GM23248 (cell line): ENCODE data around the gene OR3A3. TPM values are rescaled to one million over a fixed set of nuclear protein-coding genes. Genes with fewer than 3 reads are reported as not detected.
"Not testable (repeated sequence)": the region's sequence is repeated elsewhere in the genome, so short reads cannot be mapped to it uniquely, and the experiment has no call there.

Source experiments
- DNase-seq: peaks from one replicate; pipeline ENCODE4 v3.0.0-alpha.2; 2015
- H2AFZ ChIP-seq: fragments of 200-600 bp; sonication (generic); 2 replicates; pipeline ENCODE4 v1.6.1; 2016; ENCODE audit warnings: antibody characterized with exemption
- H3F3A ChIP-seq: fragments of 200-600 bp; sonication (generic); 2 replicates; pipeline ENCODE4 v1.6.1; 2016; ENCODE audit warnings: mild to moderate bottlenecking, antibody characterized with exemption, mixed run types; ENCODE audit not compliant: insufficient read depth
- H3K27ac ChIP-seq: fragments of 200-600 bp; sonication (generic); 2 replicates; pipeline ENCODE4 v1.5.1; 2016; ENCODE audit warnings: mild to moderate bottlenecking
- H3K27me3 ChIP-seq: fragments of 200-600 bp; sonication (generic); replicated peaks from 2 replicates; pipeline ENCODE4 v1.6.1; 2016; ENCODE audit warnings: mild to moderate bottlenecking; ENCODE audit not compliant: insufficient read depth
- H3K36me3 ChIP-seq: fragments of 200-600 bp; sonication (generic); 2 replicates; pipeline ENCODE4 v1.6.1; 2016; ENCODE audit warnings: low read depth, mild to moderate bottlenecking
- H3K4me1 ChIP-seq: fragments of 200-600 bp; sonication (generic); 2 replicates; pipeline ENCODE4 v1.6.1; 2016; ENCODE audit warnings: mild to moderate bottlenecking; ENCODE audit not compliant: insufficient read depth
- H3K4me2 ChIP-seq: fragments of 200-600 bp; sonication (generic); one replicate; pipeline ENCODE4 v1.6.1; 2016; ENCODE audit warnings: mild to moderate bottlenecking; ENCODE audit not compliant: unreplicated experiment
- H3K4me3 ChIP-seq: fragments of 200-600 bp; sonication (generic); 2 replicates; pipeline ENCODE4 v1.5.1; 2016; ENCODE audit warnings: mild to moderate bottlenecking
- H3K79me2 ChIP-seq: fragments of 200-600 bp; sonication (generic); 2 replicates; pipeline ENCODE4 v1.6.1; 2016; ENCODE audit warnings: mild to moderate bottlenecking; ENCODE audit not compliant: insufficient read depth
- H3K9ac ChIP-seq: fragments of 200-600 bp; sonication (generic); 2 replicates; pipeline ENCODE4 v1.6.1; 2016; ENCODE audit warnings: mild to moderate bottlenecking
- H3K9me2 ChIP-seq: fragments of 200-600 bp; sonication (generic); 2 replicates; pipeline ENCODE4 v1.6.1; 2016; ENCODE audit warnings: mixed run types, mild to moderate bottlenecking, moderate library complexity; ENCODE audit not compliant: insufficient read depth
- H3K9me3 ChIP-seq: fragments of 200-600 bp; sonication (generic); one replicate; pipeline ENCODE4 v1.6.1; 2017; ENCODE audit warnings: low read depth
- H4K20me1 ChIP-seq: fragments of 200-600 bp; sonication (generic); 2 replicates; pipeline ENCODE4 v1.6.0; 2016; ENCODE audit not compliant: insufficient read depth
- EZH2 ChIP-seq: fragments of 200-600 bp; sonication (generic); IDR thresholded peaks from 2 replicates; pipeline ENCODE4 v1.6.1; 2018; ENCODE audit warnings: antibody characterized with exemption, mild to moderate bottlenecking; ENCODE audit not compliant: insufficient read depth, poor library complexity, severe bottlenecking
- EZH2phosphoT487 ChIP-seq: fragments of 200-600 bp; sonication (generic); IDR thresholded peaks from 2 replicates; pipeline ENCODE4 v1.6.1; 2018; ENCODE audit warnings: antibody characterized with exemption, moderate library complexity, mild to moderate bottlenecking, low read depth; ENCODE audit not compliant: insufficient read depth
- WGBS, 2 experiments: methylation state at CpG; one replicate each; pipeline ENCODE4 v1.1.6; 2015 to 2017; ENCODE audit warnings: low lambda C conversion rate in 2 of 2, low coverage in 1 of 2; ENCODE audit errors: missing lambda C conversion rate in 2 of 2; 5-methylcytosine and 5-hydroxymethylcytosine counted together
- in situ Hi-C: fragments of 300-500 bp; cut with MboI; formaldehyde crosslinking; loops from 2 replicates; pipeline ENCODE4 v1.15.0; 2020
- polyA plus RNA-seq: library from polyadenylated mRNA; unstranded; fragments of >200 nt; fragmentation: Nextera tagmentation; extraction: Ambion mirVana; gene quantifications from 2 replicates; pipeline ENCODE4 v1.2.1, GENCODE V29; 2016
- total RNA-seq: library from RNA; depleted of rRNA; stranded (reverse); fragments of >200 nt; shearing (Covaris generic); gene quantifications from 2 replicates; pipeline ENCODE4 v1.2.3, GENCODE V29; 2014

Gene OR3A3
- total and polyA plus RNA-seq, 2 experiments from 2014 or later, result not detected

- Histone ChIP-seq H3K27ac (no peak overlapping the region), H2AFZ (no peak overlapping the region), H3K4me3 (no peak overlapping the region), H3K9ac (no peak overlapping the region), H3K9me2 (no peaks in the 10 kb centered on the region), H3K36me3 (no peaks in the 10 kb centered on the region), H3K27me3 (no peaks in the 10 kb centered on the region), H3K9me3 (no peaks in the 10 kb centered on the region), H3K4me1 (no peaks in the 10 kb centered on the region), H3K4me2 (no peak overlapping the region), H3K79me2 (no peaks in the 10 kb centered on the region), H4K20me1 (no peaks in the 10 kb centered on the region), H3F3A (no peaks in the 10 kb centered on the region)
- in situ Hi-C loops, result no loop called here
- TF ChIP-seq EZH2 (no peak), EZH2phosphoT487 (no peak)
- WGBS, 2 experiments, result 8 to 16% methylated on average over 6 of the region's 6 CpGs
- DNase-seq, result no peak
These were observed 11.1 kb upstream of the OR3A3 start for GRCh38 chr17:3400055-3400454.

DNA sequence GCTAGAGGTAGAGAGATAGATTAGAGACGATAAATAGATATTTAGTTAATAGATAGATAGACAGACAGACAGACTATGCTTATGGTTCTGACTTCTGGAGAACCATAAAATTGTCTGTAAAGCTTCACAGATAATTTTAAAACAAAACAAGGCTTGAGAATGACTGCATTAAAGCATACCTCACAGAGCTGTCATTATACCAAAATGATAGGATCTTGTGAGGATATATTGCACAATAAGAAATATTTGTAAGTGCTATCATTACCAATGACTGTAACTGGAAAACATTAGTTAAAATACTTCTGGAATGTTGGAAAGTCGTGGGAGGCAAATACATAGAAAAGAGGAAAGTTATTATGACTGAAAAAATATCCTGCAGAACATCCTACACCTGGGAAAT is 9.4 kb upstream of the OR3A3 start:
- H3K4me1 ChIP-seq, result no peaks in the 10 kb centered on the region
- H3K9ac ChIP-seq, result no peak overlapping the region
- no peaks in the 10 kb centered on the region for H3K9me2 ChIP-seq
- H3K9me3 ChIP-seq, result no peaks in the 10 kb centered on the region
- no peaks in the 10 kb centered on the region for H3K27me3 ChIP-seq
- no peaks in the 10 kb centered on the region for H3K36me3 ChIP-seq
- H3K4me3 ChIP-seq, result no peak overlapping the region
- in situ Hi-C loops, result no loop called here
- DNase-seq, result peak; percentile 10
- no peaks in the 10 kb centered on the region for H3K79me2 ChIP-seq
- no peak overlapping the region for H3K4me2 ChIP-seq
- no peak overlapping the region for H2AFZ ChIP-seq
- H3F3A ChIP-seq, result no peaks in the 10 kb centered on the region
- 8 to 17% methylated on average over 2 of the region's 2 CpGs for WGBS, 2 experiments
- no peak overlapping the region for H3K27ac ChIP-seq
- no peak for TF ChIP-seq EZH2
- no peak for TF ChIP-seq EZH2phosphoT487
- no peaks in the 10 kb centered on the region for H4K20me1 ChIP-seq

DNA sequence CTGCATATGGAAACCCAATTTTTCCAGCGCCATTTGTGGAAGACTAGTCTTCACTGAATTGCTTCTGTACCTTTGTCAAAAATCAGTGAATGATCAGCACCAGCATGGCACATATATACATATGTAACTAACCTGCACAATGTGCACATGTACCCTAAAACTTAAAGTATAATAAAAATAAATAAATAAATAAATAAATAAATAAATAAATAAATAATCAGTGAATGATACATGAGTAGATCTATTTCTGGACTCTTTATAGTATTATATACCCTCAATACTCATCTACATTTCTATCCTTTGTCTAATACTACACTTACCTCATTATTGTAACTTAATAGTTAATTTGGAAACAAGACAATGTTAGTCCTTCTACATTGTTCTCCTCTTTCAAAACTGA is 7.3 kb upstream of the OR3A3 start:
- H3K9me2 ChIP-seq, DNase-seq, H3K4me3 ChIP-seq, H3K27ac ChIP-seq, H4K20me1 ChIP-seq, H3K4me1 ChIP-seq, H3K36me3 ChIP-seq, H3F3A ChIP-seq, in situ Hi-C loops, H3K9ac ChIP-seq, H3K4me2 ChIP-seq, H2AFZ ChIP-seq, H3K79me2 ChIP-seq, H3K27me3 ChIP-seq, H3K9me3 ChIP-seq: not testable (repeated sequence)
- 48 to 50% methylated on average over 1 of the region's 1 CpG for WGBS, 2 experiments

GRCh38 chr17:3412216-3412615 is 1.0 kb downstream of the OR3A3 start:
- H3K9me2 ChIP-seq, H3K27ac ChIP-seq, H3K9me3 ChIP-seq, H3K4me1 ChIP-seq, in situ Hi-C loops, H3K9ac ChIP-seq, H4K20me1 ChIP-seq, H3K36me3 ChIP-seq, H3K4me3 ChIP-seq, DNase-seq, H3F3A ChIP-seq, H3K27me3 ChIP-seq, H2AFZ ChIP-seq, H3K4me2 ChIP-seq, H3K79me2 ChIP-seq: not testable (repeated sequence)
- WGBS, 2 experiments, result no CpG with 5 or more reads among the region's 16 CpGs

DNA sequence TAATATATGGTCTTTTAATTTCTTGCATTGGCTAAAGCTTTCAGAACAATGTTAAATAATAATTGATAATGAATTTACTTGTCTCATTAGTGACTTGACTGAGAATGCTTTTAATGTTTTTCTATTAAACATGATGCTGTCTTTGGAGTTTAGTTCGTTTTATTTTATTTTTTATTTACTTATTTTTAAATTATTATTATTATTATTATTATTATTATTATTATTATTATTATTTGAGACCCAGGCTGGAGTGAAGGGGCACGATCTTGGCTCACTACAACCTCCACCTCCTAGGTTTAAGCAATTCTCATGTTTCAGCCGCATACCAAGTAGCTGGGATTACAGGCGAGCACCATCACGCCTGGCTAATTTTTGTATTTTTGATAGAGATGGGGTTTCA is 4.4 kb downstream of the OR3A3 start:
- Histone ChIP-seq H3K79me2 (no peaks in the 10 kb centered on the region), H3K9ac (no peak overlapping the region), H2AFZ (no peak overlapping the region), H3K9me2 (no peaks in the 10 kb centered on the region), H3K27ac (no peak overlapping the region), H4K20me1 (no peaks in the 10 kb centered on the region), H3K4me1 (no peaks in the 10 kb centered on the region), H3K9me3 (no peaks in the 10 kb centered on the region), H3K4me3 (no peak overlapping the region), H3K27me3 (no peaks in the 10 kb centered on the region), H3K36me3 (no peaks in the 10 kb centered on the region), H3F3A (no peaks in the 10 kb centered on the region), H3K4me2 (no peak overlapping the region)
- no peak for DNase-seq
- TF ChIP-seq EZH2phosphoT487, result no peak
- no peak for TF ChIP-seq EZH2
- in situ Hi-C loops, result no loop called here
- 52 to 54% methylated on average over 5 of the region's 5 CpGs for WGBS, 2 experiments
